ENCODE data around the gene GRPR.
"Not testable (repeated sequence)": the region's sequence is repeated elsewhere in the genome, so short reads cannot be mapped to it uniquely, and the experiment has no call there.

GRPR gene

DNA sequence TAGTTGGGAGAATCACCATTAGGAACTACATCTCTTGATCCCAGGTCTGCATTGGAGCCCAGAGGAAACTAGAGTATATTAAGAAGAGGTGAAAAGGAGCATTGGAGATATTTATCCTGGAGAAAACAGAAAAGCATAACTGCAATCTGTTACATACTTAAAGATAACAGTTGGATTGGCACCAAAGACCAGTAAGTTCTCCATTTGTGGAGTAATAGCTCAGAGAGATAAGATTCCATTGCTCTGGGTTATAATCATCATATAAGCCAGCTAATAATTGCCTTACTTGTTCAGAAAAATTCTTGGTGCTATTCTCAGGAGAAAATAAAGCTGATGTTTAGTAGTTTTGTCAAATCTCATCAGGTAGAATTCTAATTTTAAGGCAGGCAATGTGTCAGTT is 20.6 kb downstream of the GRPR start:
- H3K27ac ChIP-seq: no peak overlapping the region
- TF ChIP-seq, protein P1, sequence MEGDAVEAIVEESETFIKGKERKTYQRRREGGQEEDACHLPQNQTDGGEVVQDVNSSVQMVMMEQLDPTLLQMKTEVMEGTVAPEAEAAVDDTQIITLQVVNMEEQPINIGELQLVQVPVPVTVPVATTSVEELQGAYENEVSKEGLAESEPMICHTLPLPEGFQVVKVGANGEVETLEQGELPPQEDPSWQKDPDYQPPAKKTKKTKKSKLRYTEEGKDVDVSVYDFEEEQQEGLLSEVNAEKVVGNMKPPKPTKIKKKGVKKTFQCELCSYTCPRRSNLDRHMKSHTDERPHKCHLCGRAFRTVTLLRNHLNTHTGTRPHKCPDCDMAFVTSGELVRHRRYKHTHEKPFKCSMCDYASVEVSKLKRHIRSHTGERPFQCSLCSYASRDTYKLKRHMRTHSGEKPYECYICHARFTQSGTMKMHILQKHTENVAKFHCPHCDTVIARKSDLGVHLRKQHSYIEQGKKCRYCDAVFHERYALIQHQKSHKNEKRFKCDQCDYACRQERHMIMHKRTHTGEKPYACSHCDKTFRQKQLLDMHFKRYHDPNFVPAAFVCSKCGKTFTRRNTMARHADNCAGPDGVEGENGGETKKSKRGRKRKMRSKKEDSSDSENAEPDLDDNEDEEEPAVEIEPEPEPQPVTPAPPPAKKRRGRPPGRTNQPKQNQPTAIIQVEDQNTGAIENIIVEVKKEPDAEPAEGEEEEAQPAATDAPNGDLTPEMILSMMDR (IDR thresholded peaks at IDR 0.05): no peak
- TF ChIP-seq ZFX (IDR thresholded peaks at IDR 0.05; ENCODE audit: borderline replicate concordance): no peak

- TF ChIP-seq, protein P1 (IDR thresholded peaks at IDR 0.05): no peak
- no peak for TF ChIP-seq ZFX (IDR thresholded peaks at IDR 0.05; ENCODE audit: borderline replicate concordance)
- H3K27ac ChIP-seq: no peak overlapping the region
Measured at GRCh38 chrX:16144420-16144819, 21.1 kb downstream of the GRPR start.

DNA sequence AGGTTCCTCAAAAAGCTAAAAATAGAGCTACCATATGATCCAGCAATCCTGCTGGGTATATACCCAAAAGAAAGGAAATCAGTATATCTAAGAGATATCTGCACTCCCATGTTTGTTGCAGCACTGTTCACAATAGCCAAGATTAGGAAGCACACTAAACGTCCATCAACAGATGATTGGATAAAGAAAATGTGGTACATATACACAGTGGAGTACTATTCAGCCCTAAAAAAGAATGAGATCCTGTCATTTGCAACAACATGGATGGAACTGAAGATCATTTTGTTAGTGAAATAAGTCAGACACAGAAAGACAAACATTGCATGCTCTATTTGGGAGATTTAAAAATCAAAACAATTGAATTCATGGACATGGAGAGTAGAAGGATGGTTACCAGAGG is 21.7 kb downstream of the GRPR start:
- H3K27ac ChIP-seq: not testable (repeated sequence)

GRCh38 chrX:16145656-16146055 is 22.3 kb downstream of the GRPR start:
- TF ChIP-seq, protein P1 (IDR thresholded peaks at IDR 0.05): no peak
- no peak for TF ChIP-seq ZFX (IDR thresholded peaks at IDR 0.05; ENCODE audit: borderline replicate concordance)
- no peak overlapping the region for H3K27ac ChIP-seq

GRCh38 chrX:16148896-16149295 is 25.5 kb downstream of the GRPR start:
- no peak overlapping the region for H3K27ac ChIP-seq
- TF ChIP-seq, protein P1 (IDR thresholded peaks at IDR 0.05): no peak
- TF ChIP-seq ZFX (IDR thresholded peaks at IDR 0.05; ENCODE audit: borderline replicate concordance): no peak

- TF ChIP-seq, protein P1 (IDR thresholded peaks at IDR 0.05): no peak
- TF ChIP-seq ZFX (IDR thresholded peaks at IDR 0.05; ENCODE audit: borderline replicate concordance): no peak
- no peak overlapping the region for H3K27ac ChIP-seq
Measured at GRCh38 chrX:16155581-16156096, 32.3 kb downstream of the GRPR start.

DNA sequence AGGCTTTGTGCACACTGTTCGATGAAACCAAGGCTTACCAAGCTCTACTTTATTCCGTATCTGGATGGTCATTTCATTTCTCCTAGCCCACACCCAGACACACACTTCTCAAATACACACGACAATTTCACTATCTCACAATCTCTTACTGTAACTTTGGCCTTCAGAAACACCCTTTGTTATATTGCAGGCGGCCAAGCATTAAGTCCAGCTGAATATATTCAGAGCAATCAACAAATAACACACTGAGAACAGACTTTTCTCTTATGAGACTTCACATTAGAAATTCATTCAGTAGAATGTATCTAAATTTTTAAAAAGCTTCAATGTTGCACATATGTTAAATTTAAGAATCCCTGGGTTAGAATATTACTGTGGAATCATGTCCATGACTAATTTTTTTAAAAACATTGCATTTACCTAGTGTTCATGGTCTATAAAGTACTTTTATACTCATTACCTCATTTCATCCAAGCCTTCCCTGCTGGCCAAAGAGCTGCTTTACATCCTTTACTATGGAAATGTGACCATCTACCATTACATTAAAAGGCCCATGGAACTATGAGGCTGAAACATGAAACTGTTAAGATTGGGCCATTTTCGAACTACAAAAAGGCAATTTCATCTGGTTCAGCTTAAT is 33.4 kb downstream of the GRPR start:
- no peak for TF ChIP-seq ZFX (IDR thresholded peaks at IDR 0.05; ENCODE audit: borderline replicate concordance)
- TF ChIP-seq, protein P1 (IDR thresholded peaks at IDR 0.05): no peak

GRCh38 chrX:16160729-16161128 is 37.4 kb downstream of the GRPR start:
- H3K27ac ChIP-seq: no peak overlapping the region

More for the DNA sequence above, 33.4 kb downstream of the GRPR start:
- no peak overlapping the region for H3K27ac ChIP-seq

DNA sequence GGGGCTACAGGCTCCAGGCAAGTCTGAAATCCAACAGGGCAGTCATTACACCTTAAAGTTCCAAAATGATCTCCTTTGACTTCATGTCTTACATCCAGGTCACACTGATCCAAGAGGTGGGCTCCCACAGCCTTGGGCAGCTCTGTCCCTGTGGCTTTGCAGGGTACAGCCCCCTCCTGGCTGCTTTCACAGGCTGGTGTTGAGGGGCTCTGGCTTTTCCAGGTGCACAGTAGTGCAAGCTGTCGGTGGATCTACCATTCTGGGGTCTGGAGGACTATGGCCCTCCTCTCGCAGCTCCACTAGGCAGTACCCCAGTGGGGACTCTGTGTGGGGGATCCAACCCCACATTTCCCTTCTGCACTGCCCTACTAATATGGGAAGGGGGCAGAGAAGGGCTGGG is 37.8 kb downstream of the GRPR start:
- not testable (repeated sequence) for H3K27ac ChIP-seq

More at GRCh38 chrX:16160729-16161128, 37.4 kb downstream of the GRPR start:
- TF ChIP-seq ZFX (IDR thresholded peaks at IDR 0.05; ENCODE audit: borderline replicate concordance): no peak
- TF ChIP-seq, protein P1 (IDR thresholded peaks at IDR 0.05): no peak

Data from 22Rv1 (cell line).